ENCODE measurements around the gene FUT3.

- no peak for TF ChIP-seq EZH2phosphoT487 (IDR thresholded peaks at IDR 0.05; ENCODE audit: insufficient read depth, low read depth)
- no peak for TF ChIP-seq EZH2 (IDR thresholded peaks at IDR 0.05; ENCODE audit: insufficient read depth, poor library complexity, severe bottlenecking)
These were observed 29.6 kb downstream of the FUT3 start for GRCh38 chr19:5821521-5822180.

Data from GM23248 (cell line).